HK-2 (cell line): Measurements from ENCODE around the gene TBC1D20.
"Not testable (repeated sequence)": the region's sequence is repeated elsewhere in the genome, so short reads cannot be mapped to it uniquely, and the experiment has no call there.

Experiments
- DNase-seq: peaks from one replicate; pipeline ENCODE4 v3.0.0-alpha.2; 2018; ENCODE audit not compliant: unreplicated experiment

The TBC1D20 gene

GRCh38 chr20:475463-476357, 13.4 kb upstream of the TBC1D20 start:
- no peak for DNase-seq

- no peak for DNase-seq
Observed at GRCh38 chr20:474581-474980, 12.2 kb upstream of the TBC1D20 start.

GRCh38 chr20:472889-473292, 10.6 kb upstream of the TBC1D20 start:
- no peak for DNase-seq

GRCh38 chr20:472137-472846, 10.0 kb upstream of the TBC1D20 start:
- DNase-seq: no peak

- DNase-seq: no peak
Observed at GRCh38 chr20:469746-470490, 7.6 kb upstream of the TBC1D20 start.

- no peak for DNase-seq
Observed at GRCh38 chr20:467755-468154, 5.4 kb upstream of the TBC1D20 start.

GRCh38 chr20:461254-462198, 807 bp downstream of the TBC1D20 start:
- peak; percentile 72 for DNase-seq

- DNase-seq: no peak
Observed at GRCh38 chr20:460707-461106, 1.6 kb downstream of the TBC1D20 start.

GRCh38 chr20:460180-460579, 2.2 kb downstream of the TBC1D20 start:
- no peak for DNase-seq

GRCh38 chr20:458776-459175, 3.6 kb downstream of the TBC1D20 start:
- DNase-seq: no peak

GRCh38 chr20:454951-455350, 7.4 kb downstream of the TBC1D20 start:
- DNase-seq: no peak

- DNase-seq: not testable (repeated sequence)
Observed at GRCh38 chr20:452021-452420, 10.3 kb downstream of the TBC1D20 start.

- no peak for DNase-seq
Observed at GRCh38 chr20:445514-446336, 16.6 kb downstream of the TBC1D20 start.

- no peak for DNase-seq
Observed at GRCh38 chr20:444862-445426, 17.4 kb downstream of the TBC1D20 start.

- no peak for DNase-seq
Observed at GRCh38 chr20:444117-444516, 18.2 kb downstream of the TBC1D20 start.

GRCh38 chr20:443223-443775, 19.0 kb downstream of the TBC1D20 start:
- no peak for DNase-seq

- DNase-seq: no peak
Observed at GRCh38 chr20:440636-441035, 21.7 kb downstream of the TBC1D20 start.

GRCh38 chr20:440148-440547, 22.2 kb downstream of the TBC1D20 start:
- no peak for DNase-seq

- DNase-seq: no peak
Observed at GRCh38 chr20:438571-439469, 23.5 kb downstream of the TBC1D20 start.
